ENCODE data around the gene BATF2.
"Not testable (repeated sequence)": the region's sequence is repeated elsewhere in the genome, so short reads cannot be mapped to it uniquely, and the experiment has no call there.

Gene BATF2

DNA sequence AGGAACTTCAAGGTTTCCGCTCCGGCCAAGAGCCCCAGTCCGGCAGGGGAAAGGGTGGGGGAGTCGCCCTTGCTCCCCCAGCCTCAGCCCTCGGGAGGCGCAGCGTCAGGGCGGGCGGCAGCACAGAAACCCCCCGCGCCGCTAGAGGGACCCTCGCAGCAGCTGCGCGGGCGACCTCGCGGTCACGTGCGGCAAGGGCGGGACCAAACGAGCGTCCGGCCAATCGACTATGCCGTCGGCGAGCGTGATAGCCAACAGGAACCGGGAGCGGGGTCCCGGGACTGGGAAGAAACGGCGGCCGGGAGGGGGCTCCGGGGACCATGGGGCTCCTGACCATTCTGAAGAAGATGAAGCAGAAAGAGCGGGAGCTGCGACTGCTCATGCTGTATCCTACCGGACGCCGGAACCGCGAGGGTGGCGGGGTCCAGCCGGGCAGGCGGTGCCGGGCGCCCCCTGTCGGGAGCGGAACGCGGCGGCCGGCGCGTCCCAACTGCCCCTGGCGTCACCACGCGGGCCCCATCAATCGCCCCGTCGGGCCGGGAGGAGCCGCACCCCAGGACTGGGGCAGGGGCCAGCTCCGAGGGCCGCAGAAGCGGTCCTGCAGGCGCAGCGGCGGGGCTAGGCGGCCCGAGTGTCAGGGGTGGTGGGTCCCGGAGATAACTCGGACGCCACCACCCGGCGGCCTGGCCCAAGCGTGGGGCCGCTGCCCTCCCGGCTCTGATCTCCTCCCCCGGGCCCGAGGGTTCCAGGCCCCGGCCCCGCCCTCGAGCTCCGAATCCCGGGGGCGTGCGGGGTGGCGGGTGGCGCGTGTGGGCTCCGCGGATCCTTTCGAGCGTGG, 17.3 kb upstream of the BATF2 start, which contains the start of gene ARL2:
TSS of gene ARL2 (plus strand) at position 273 of the 838 bp plus-strand sequence. CDS start at position 321, 48 bp downstream.
- peak; percentile 27 to 95 (median 87) for DNase-seq

DNA sequence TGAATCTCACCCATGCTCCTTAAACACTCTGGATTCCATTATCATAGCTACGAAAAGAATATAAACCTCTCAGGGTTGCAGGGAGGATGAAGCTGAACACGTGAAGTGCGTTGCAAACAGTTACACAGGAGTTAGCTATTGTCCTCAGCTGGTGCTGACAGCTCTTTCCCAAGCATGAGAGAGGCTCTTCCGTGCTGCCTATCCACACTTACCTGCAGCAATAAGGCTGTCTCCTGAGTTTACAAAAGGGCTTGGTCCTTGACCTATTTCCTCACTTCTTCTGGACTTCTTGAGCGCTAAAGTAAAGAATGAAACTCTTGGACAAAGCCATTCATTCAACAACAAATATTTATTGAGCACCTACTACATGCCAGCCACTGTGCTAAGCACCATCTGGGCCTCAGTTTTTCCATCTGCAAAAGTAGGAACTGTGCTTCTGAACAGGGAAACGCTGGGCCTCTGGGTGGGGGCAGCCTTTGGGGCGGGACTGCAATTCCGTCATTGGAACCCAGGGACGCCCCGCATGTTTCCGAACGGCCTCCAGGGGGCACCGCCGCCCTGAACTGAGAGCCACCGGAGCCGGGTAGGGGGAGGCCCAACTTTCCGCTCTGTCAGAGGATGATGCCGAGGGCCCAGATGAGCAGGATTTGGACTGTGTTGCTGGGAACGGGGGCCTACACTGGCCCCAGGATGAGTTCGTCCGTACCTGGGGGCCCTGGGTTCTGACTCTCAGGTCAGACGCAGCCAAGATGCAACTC, 16.5 kb upstream of the BATF2 start:
- DNase-seq, result peak; percentile 49 to 92 (median 82)

DNA sequence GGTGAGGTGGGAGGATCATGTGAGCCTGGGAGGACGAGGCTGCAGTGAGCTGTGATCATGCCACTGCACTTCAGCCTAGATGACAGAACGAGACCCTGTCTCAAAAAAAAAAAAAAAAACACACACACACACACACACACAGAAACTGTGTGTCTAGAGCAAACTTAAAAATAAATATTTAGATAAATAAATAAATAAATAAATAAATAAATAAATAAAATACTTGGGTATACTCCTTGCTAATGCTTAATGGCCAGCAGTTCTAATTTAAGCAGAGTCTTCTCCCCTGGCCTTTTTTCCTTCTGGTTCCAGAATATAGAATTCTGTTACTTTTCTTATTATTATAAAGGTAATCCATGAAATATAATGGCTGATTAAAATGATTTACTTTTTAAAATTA, 12.1 kb upstream of the BATF2 start:
- DNase-seq, result no peak

DNA sequence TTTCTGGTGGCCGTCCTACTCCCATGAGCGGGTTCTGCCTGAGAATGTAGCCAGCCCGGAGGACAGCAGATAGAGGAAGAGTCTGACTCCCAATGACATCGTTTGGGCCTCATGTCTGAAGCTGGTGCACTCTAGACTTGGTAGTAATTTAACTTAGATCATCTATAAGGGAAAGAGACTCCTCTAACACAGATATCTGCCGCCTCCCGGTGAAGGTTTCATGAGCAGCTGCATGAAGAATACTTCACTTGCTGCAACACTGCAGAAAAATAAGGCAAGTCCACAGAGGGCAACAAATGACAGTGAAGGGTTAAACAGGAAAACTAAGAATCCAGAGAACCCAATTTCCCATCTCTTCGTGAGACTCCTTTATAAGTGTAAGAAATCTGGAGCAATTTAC, 11.2 kb upstream of the BATF2 start:
- peak in 2 of 56 donors; percentile 0 to 10 for DNase-seq

DNA sequence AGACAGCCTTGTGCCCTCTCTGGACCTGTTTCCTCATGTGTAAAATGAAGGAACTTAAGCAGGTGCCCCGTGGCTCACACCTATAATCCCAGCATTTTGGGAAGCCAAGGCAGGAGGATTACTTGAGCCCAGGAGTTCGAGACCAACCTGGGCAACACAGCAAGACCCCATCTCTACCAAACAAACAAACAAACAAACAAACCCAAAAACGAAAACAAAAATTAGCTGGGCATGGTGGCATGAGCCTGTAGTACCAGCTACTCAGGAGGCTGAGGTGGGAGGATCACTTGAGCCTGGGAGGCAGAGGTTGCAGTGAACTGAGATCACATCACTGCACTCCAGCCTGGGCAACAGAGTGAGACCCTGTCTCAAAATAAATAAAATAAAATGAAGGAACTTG, 7.2 kb upstream of the BATF2 start:
- not testable (repeated sequence) for DNase-seq

DNA sequence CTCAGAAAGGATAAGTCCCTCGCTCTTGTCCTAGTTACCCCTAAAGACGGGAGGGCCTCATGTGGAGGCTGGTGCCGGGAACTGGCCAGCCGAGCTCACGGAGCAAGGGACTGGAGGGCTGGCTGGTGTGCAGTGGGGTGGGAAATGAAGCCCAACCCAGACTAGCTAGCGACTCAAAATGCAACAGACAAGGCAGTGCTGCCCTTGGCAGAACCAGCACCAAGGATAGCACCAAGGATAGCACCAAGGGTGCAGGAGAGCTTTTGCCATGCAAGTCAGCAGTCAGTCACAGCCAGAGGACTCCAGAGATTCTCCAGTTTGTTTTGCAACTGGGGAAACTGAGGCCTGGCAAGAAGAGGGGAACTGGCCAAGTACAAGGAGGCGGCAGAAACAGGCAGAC, 6.5 kb upstream of the BATF2 start:
- DNase-seq, result no peak

DNA sequence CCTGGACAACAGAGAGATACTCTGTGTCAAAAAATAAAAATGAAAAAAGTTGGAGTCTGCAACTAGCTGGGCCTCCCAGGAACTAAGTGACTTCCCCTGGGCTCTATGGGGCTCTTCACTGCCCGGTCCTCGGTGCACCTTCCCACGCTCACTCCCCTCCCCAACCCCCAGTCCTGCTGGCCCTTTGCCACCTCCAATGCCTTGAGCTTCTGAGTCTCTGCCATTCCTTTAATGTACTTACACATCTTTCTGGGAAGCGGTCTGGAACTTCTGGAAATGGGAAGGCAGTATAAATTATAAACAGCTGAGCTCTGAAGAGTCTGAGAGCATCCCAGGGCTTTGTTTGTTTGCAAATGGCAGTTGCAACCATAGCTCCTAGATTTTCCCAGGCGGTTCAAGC, 5.9 kb upstream of the BATF2 start:
- DNase-seq, result no peak

DNA sequence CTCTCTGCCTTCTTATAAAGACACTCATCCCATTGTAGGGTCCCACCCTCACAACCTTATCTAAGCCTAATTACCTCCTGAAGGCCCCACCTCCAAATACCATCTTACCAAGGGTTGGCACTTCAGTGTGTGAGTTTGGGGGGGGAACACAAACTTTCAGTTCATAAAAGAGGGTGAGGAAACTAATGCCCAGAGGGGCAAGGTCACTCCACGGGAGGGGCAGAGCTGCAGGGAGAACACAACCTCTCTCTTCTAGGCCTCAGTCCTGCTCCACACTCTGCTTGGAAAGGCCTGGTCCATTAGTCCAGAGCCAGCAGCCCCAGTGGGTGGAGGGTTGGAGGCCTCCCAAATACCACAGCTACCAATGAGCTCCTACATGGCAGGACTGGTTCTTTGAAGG, 2.7 kb upstream of the BATF2 start:
- DNase-seq, result no peak

DNA sequence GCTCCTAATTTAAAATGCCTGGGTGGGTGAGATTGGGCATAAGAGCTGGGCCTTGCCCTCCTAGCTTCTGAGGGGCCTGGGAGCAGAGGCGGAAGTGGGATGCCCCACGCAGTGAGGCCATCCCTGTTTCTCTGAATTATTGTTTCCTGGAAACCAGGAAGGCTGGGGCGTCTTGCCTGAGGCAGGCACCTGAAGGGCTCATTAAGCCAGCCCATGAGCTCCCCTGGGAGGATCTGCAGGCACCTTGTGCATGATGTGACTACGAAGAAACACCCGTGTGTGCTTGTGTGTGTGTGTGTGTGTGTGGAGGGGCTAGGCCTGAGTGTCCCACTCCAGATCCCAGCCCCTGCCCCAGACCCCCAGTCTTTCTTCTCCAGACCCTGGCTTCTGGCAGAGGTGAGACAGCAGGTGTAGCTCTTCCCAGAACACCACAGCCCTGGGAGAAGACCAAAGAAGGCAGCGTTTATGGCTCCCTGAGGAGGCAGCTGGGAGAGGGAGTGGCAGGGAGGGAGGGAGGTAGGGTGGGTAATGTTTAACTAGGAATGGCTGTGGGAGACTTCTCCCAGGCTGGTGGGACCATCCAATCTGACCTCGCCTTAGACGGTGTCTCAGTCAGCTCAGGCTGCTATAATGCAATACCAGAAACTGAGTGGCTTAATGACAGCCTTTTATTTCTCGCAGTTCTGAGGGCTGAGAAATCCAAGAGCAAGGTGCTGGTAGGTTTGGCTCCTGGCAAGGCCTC, 2.1 kb upstream of the BATF2 start:
- DNase-seq, result no peak

DNA sequence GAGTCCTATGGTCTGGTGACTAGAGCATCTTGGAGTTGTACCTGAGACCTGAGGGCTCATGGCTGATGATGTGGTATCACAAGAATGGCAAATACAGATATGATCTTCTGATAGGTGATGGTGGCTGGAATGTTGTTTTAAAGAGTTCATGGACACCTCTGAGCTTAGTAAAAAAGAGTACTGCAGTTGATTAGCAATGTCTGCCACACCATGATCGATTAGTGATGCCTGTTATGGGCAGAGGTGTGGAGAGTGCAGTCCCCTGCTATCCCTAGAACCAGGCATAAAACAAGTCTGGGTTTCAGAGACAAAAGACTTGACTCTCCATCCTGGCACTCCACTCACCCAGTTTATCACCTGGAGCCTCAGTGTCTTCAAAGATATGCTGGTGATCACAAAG, 1.4 kb upstream of the BATF2 start:
- no peak for DNase-seq

DNA sequence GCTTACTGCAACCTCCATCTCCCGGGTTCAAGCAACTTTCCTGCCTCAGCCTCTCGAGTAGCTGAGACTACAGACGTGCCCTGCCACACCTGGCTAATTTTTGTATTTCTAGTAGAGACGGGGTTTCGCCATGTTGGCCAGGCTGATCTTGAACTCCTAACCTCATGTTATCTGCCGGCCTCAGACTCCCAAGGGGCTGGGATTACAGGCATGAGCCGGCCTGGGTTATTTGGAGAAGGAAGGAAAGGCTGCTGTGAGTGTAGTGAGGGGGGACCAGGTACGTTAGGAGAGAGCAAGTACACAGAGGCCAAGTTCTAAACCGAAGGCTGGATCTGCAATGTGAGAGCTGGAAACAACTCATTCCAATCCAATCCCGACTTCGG, 453 bp downstream of the BATF2 start:
- DNase-seq, result no peak

DNA sequence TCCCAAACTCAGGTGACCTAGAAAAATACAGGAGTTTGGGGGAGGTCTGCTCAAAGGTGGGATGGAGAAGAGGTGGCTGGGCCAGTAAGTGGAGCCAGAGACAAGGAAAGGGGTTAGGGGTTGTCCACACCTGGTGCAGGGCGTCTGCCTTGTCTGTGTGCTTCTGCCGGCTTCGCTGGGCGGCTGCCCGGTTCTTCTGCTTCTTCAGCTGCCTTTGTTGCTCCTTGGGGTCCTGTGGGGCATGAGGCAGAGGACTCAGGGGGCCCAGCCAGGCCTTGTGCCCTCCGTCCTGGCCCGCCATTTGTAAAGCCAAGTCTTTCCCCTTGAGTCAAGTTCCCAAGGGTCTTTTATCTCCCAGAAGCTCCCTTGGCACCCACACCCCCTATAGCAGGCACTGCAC, 2.5 kb downstream of the BATF2 start:
- no peak for DNase-seq

DNA sequence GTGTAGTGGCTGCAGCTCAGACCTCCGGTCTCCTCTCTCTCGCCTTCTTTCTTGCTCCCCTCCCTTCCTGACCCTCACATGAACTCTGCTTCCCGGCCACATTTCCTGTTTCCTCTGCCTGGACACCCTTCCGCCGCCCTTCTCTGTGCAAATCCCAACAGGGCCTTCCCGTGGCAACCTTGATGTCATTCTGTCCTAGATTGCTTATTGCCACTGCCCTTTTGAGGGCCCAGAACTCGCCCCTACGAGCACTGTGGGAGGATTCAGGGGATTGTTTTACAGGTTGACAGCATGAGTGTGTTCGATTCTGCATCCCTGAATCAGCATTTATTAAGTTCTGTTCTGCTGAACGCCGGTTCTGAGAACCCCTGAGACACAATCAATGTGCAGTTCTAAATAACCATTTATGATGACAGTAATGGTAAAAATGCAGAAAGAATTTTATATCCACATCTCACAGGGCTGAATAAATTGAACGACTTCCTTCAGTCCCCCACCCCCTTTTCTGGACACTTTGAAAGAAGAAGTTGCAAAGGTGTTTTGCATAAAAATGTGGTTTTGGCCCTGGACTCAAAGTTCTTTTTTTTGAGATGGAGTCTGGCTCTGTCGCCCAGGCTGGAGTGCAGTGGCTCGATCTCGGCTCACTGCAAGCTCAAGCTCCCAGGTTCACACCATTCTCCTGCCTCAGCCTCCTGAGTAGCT, 6.4 kb downstream of the BATF2 start:
- no peak for DNase-seq

DNA sequence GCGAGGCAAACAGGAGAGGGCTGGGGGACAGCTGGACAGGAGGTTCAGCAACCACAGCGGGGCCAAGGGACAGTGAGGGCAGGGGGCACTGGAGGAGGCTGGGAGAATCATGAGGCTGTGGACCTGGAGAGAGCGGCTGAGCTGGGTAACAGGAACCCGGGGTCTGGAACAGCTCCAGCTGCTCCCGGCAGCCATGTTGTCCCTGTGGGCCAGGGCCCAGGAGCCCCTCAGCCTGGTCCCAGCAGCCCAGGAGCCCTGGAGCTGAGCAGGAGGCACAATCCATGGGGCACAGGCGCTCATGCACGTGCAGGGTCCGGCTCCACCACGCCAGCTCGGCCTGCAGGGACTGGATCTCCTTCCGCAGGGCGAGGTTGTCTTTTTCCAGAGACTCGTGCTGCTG, 7.4 kb downstream of the BATF2 start:
- no peak for DNase-seq

DNA sequence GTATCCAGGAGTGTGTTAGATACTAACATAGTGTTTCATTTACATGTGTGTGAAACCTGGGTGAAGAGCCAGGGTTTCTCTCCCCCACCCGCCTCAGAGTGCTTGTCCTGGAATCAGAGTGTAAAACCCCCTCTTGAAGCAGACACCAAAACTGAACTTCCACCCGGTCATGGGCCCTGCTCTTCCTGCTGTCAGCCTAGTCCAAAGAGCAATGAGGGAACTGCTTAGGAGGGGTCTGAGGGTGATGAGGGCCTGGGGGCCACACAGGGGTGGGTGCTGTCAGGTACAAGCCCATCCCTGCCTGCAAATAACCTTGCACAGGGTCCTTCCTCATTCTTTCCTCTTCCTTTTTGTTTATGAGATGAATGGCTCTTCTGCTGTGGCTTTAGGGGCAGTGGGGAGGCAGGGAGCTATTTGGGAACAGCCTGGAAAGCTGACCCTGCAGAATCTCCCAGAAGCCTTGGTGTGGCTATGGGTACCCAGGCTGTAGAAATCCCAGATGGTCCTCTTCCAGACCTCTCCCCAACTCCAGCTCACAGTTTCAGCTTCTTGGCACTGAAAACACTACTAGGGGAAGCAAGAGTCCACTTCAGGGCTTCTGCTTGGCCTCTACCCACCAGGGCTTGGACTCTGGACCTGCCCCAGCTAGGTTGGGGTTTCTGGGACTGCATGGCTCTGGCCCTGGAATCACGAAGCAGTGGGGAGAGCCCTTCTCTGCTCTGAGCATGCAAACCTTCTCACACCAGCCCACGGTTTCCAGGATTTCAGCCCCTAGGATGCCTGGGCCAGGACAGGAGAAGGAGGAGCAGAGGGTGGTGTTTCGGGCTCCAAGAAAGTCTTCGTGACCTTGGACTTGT, 8.5 kb downstream of the BATF2 start:
- no peak for DNase-seq

DNA sequence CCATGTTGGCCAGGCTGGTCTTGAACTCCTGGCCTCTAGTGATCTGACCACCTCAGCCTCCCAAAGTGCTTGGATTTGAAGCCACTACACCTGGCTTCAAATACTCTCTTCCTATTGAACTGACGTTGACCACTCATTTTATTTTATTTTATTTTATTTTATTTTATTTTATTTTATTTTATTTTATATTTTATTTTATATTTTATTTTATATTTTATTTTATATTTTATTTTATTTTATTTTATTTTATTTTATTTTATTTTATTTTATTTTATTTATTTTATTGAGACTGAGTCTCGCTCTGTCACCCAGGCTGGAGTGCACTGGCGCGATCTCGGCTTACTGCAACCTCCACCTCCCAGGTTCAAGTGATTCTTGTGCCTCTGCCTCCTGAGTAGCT, 13.4 kb downstream of the BATF2 start:
- DNase-seq, result not testable (repeated sequence)

DNA sequence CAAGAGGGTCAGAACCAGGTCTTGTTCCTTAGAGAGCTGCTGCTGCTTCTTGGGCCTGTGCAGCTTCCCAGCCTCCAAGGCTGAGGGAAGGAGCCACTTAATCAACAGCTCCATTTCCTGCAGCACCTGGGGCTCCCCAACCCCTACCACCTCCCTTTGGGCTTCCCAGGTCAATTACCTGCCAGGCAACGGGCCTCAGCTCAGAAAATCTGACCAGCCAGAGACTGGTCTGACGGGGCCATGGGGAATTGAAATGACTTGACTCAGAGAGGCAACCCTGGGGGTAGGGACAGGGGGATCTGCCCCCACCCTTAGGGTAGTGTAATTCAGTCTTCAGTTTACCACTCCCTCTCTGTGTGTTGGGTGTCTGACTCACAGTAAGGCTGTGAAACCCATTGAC, 20.1 kb downstream of the BATF2 start:
- DNase-seq, result no peak

DNA sequence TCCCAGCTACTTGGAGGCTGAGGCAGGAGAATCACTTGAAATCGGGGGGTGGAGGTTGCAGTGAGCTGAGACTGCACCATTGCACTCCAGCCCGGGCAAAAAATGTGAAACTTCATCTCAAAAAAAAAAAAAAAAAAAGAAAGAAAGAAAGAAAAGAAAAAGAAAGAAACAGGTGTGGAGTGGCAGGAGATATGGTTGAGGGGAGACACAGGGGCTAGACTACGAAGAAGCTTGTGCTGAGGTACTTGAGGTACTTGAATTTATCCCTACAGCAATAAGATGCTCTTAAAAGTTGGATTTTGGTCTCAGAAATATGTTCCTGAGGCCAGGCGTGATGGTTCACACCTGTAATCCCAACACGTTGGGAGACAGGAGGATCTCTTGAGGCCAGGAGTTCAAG, 22.6 kb downstream of the BATF2 start:
- no peak for DNase-seq

DNA sequence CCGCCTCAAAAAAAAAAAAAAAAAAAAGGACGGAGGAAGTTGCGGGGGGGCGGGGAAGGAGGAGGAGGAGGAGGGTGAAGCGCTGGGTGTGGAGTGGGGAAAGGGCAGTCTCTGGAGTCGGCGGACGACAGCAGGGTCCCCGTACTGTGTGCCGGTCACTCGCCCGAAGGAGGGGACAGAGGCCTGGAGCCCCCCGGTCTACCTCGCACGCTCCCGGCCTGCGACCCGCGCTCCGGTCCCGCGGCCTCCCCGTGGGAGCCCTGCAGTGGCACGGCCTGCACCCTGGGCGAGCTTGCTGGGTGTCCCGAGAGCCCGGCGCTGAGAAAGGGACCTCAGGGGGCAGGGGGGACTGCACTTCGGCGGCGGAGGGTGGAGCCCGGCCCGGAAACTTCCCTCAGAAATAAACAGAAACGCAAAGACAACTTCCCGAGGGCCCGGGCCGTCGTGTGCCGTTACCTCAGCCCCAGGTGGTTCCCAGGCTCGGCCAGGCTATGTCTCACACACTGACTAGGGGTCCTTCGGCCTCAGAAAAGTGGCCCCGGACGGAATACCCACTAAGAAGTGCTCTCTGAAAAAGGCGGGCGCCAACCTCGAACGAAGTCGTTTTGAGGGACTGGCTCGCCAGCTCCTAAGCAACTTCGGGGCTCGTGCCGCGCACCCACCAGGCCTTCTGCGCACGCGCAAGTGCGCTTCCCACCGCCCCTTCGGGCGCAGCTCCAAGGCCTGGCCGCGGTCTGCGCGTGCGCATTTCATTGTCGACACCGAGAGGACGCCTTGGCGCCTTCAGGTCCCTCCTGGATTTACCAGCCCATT, 25.1 kb downstream of the BATF2 start, which contains the start of gene MAJIN:
TSS of gene MAJIN (minus strand) at position 688 of the 813 bp plus-strand sequence. CDS start 12,703 bp downstream, outside the sequence.
- DNase-seq, result peak in 46 of 56 donors; percentile 3 to 76 (median 36)

Measured in nucleus accumbens (tissue), 56 donors.